ENCODE results near the gene SYNE3.

DNA sequence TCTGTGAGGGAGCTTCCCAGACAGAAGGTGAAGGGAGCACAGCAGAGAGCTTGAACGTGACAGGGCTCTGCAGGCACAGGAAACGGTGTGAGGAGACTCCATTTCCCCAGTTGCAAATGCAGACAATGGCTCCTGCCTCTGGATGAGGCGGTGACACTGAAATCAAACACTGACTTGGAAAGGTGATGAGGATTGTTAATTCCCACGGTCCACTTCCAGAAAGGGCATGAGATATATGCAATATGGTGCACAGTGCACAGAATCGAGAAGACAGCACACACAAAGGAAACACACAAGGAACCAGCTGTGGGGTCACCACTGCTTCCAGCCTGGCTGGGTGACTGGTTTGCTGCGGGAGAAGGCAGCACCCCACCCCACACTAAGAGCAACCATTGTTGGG, 42.0 kb downstream of the SYNE3 start:
- TF ChIP-seq, protein P1, sequence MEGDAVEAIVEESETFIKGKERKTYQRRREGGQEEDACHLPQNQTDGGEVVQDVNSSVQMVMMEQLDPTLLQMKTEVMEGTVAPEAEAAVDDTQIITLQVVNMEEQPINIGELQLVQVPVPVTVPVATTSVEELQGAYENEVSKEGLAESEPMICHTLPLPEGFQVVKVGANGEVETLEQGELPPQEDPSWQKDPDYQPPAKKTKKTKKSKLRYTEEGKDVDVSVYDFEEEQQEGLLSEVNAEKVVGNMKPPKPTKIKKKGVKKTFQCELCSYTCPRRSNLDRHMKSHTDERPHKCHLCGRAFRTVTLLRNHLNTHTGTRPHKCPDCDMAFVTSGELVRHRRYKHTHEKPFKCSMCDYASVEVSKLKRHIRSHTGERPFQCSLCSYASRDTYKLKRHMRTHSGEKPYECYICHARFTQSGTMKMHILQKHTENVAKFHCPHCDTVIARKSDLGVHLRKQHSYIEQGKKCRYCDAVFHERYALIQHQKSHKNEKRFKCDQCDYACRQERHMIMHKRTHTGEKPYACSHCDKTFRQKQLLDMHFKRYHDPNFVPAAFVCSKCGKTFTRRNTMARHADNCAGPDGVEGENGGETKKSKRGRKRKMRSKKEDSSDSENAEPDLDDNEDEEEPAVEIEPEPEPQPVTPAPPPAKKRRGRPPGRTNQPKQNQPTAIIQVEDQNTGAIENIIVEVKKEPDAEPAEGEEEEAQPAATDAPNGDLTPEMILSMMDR (IDR thresholded peaks at IDR 0.05; ENCODE audit: poor library complexity): no peak
- TF ChIP-seq EZH2phosphoT487 (IDR thresholded peaks at IDR 0.05; ENCODE audit: low read depth, severe bottlenecking, unreplicated experiment): no peak

All from hepatocyte (in vitro differentiated cells).